Activated CD4-positive, alpha-beta T cell treated with anti-CD3 and anti-CD28 coated beads, Interleukin-2, amount 10 ng/mL, durations not matched to agents 24 days and 14 days (primary cell): ENCODE data around the gene GNG3. TPM values are rescaled to one million over a fixed set of nuclear protein-coding genes. Genes with fewer than 3 reads are reported as not detected.
"Not testable (repeated sequence)": the region's sequence is repeated elsewhere in the genome, so short reads cannot be mapped to it uniquely, and the experiment has no call there.

Experiments
- DNase-seq: peaks from one replicate; pipeline ENCODE4 v3.0.0; 2022
- H3K27ac Mint-ChIP-seq: one replicate; pipeline ENCODE4 v1.8.0; 2022; ENCODE audit warnings: mild to moderate bottlenecking, mixed read lengths
- H3K27me3 Mint-ChIP-seq: one replicate; pipeline ENCODE4 v1.8.0; 2022; ENCODE audit warnings: mixed read lengths
- H3K36me3 Mint-ChIP-seq: one replicate; pipeline ENCODE4 v1.8.0; 2022; ENCODE audit warnings: low read depth, mild to moderate bottlenecking, mixed read lengths
- H3K4me1 Mint-ChIP-seq: one replicate; pipeline ENCODE4 v1.8.0; 2021; ENCODE audit warnings: mixed read lengths
- H3K4me3 Mint-ChIP-seq: one replicate; pipeline ENCODE4 v1.8.0; 2022; ENCODE audit warnings: mild to moderate bottlenecking, moderate library complexity, mixed read lengths
- H3K9me3 Mint-ChIP-seq: one replicate; pipeline ENCODE4 v1.8.0; 2021; ENCODE audit warnings: mixed read lengths
- intact Hi-C: fragments of 100-400 bp; cut with micrococcal nuclease; formaldehyde crosslinking; loops from one replicate; pipeline ENCODE4 v1.15.1; 2023
- total RNA-seq: library from RNA; stranded (reverse); gene quantifications from 2 replicates; pipeline ENCODE4 v1.2.3, GENCODE V29; 2022

GNG3 gene
- total RNA-seq, 1 donor from 2014 or later: not detected

- H3K36me3 Mint-ChIP-seq: peaks cover 42% of the 10 kb centered on the region
- H3K4me3 Mint-ChIP-seq: peak overlapping the region; percentile 93
- H3K4me1 Mint-ChIP-seq: peaks cover 22% of the 10 kb centered on the region
- peak overlapping the region; percentile 71 for H3K27ac Mint-ChIP-seq
- DNase-seq, H3K27me3 Mint-ChIP-seq, intact Hi-C loops, H3K9me3 Mint-ChIP-seq: not testable (repeated sequence)
Measured at GRCh38 chr11:62730076-62730475, 22.6 kb downstream of the GNG3 start.

- H3K27me3 Mint-ChIP-seq: no peaks in the 10 kb centered on the region
- no peak for DNase-seq
- peak overlapping the region; percentile 1 for H3K27ac Mint-ChIP-seq
- no peak overlapping the region for H3K4me3 Mint-ChIP-seq
- H3K36me3 Mint-ChIP-seq: peaks cover 34% of the 10 kb centered on the region
- H3K4me1 Mint-ChIP-seq: peaks cover 16% of the 10 kb centered on the region
- no peaks in the 10 kb centered on the region for H3K9me3 Mint-ChIP-seq
- intact Hi-C loops: no loop called here
Measured at GRCh38 chr11:62732830-62733229, 25.4 kb downstream of the GNG3 start.

GRCh38 chr11:62737196-62737595 lies 29.7 kb downstream of the GNG3 start:
- H3K27me3 Mint-ChIP-seq: no peaks in the 10 kb centered on the region
- no peak for DNase-seq
- peaks cover 44% of the 10 kb centered on the region for H3K36me3 Mint-ChIP-seq
- no peak overlapping the region for H3K4me3 Mint-ChIP-seq
- peaks cover 5% of the 10 kb centered on the region for H3K4me1 Mint-ChIP-seq
- H3K27ac Mint-ChIP-seq: no peak overlapping the region
- no peaks in the 10 kb centered on the region for H3K9me3 Mint-ChIP-seq
- intact Hi-C loops: no loop called here

- no peak overlapping the region for H3K4me3 Mint-ChIP-seq
- H3K4me1 Mint-ChIP-seq: peaks cover 5% of the 10 kb centered on the region
- H3K36me3 Mint-ChIP-seq: peaks cover 7% of the 10 kb centered on the region
- no peaks in the 10 kb centered on the region for H3K27me3 Mint-ChIP-seq
- no peaks in the 10 kb centered on the region for H3K9me3 Mint-ChIP-seq
- peak overlapping the region; percentile 45 for H3K27ac Mint-ChIP-seq
- intact Hi-C loops: no loop called here
- no peak for DNase-seq
Measured at GRCh38 chr11:62747475-62748160, 40.1 kb downstream of the GNG3 start.

GRCh38 chr11:62749931-62750330 lies 42.5 kb downstream of the GNG3 start:
- H3K27ac Mint-ChIP-seq, H3K4me3 Mint-ChIP-seq, DNase-seq, H3K9me3 Mint-ChIP-seq, intact Hi-C loops, H3K36me3 Mint-ChIP-seq, H3K27me3 Mint-ChIP-seq: not testable (repeated sequence)
- H3K4me1 Mint-ChIP-seq: peaks cover 17% of the 10 kb centered on the region

- H3K27me3 Mint-ChIP-seq: no peaks in the 10 kb centered on the region
- peak overlapping the region; percentile 98 for H3K4me3 Mint-ChIP-seq
- no peaks in the 10 kb centered on the region for H3K9me3 Mint-ChIP-seq
- H3K36me3 Mint-ChIP-seq: peaks cover 9% of the 10 kb centered on the region
- intact Hi-C loops: no loop called here
- H3K27ac Mint-ChIP-seq: no peak overlapping the region
- peaks cover 18% of the 10 kb centered on the region for H3K4me1 Mint-ChIP-seq
- no peak for DNase-seq
Measured at GRCh38 chr11:62752177-62752785, 44.8 kb downstream of the GNG3 start.

GRCh38 chr11:62752994-62753735 lies 45.7 kb downstream of the GNG3 start:
- H3K4me1 Mint-ChIP-seq: peaks cover 18% of the 10 kb centered on the region
- peaks cover 6% of the 10 kb centered on the region for H3K36me3 Mint-ChIP-seq
- H3K27ac Mint-ChIP-seq: peak overlapping the region; percentile 97
- H3K9me3 Mint-ChIP-seq: no peaks in the 10 kb centered on the region
- intact Hi-C loops: loop anchor here (1.0 kb wide), 3 partner anchors 8 to 34 kb away; partner anchors contain the start of genes HNRNPUL2, POLR2G and TMEM179B
- no peaks in the 10 kb centered on the region for H3K27me3 Mint-ChIP-seq
- H3K4me3 Mint-ChIP-seq: peak overlapping the region; percentile 98
- DNase-seq: peak; percentile 66

- H3K27ac Mint-ChIP-seq: peak within 1 kb of the TSS; percentile 97
- H3K9me3 Mint-ChIP-seq: no peaks in the 10 kb centered on the region
- H3K36me3 Mint-ChIP-seq: peaks cover 6% of the 10 kb centered on the region
- peak within 1 kb of the TSS; percentile 98 for H3K4me3 Mint-ChIP-seq
- no peaks in the 10 kb centered on the region for H3K27me3 Mint-ChIP-seq
- intact Hi-C loops: loop anchor here (1.0 kb wide), 4 partner anchors 7 to 33 kb away; partner anchors contain the start of genes HNRNPUL2, POLR2G, TAF6L and TMEM179B
- DNase-seq: peak; percentile 98
- peaks cover 16% of the 10 kb centered on the region for H3K4me1 Mint-ChIP-seq
Measured at GRCh38 chr11:62753736-62754603, 46.5 kb downstream of the GNG3 start, which contains the start of gene ZBTB3. TSS of gene ZBTB3 (minus strand) at chr11:62754160. CDS start at chr11:62753664, 496 bp downstream.

GRCh38 chr11:62755086-62755615 lies 47.7 kb downstream of the GNG3 start:
- Mint-ChIP-seq H3K4me3 (peak overlapping the region; percentile 98), H3K36me3 (peaks cover 5% of the 10 kb centered on the region), H3K9me3 (no peaks in the 10 kb centered on the region), H3K4me1 (peaks cover 13% of the 10 kb centered on the region), H3K27ac (no peak overlapping the region), H3K27me3 (no peaks in the 10 kb centered on the region)
- intact Hi-C loops: no loop called here
- DNase-seq: no peak

- no peak for DNase-seq
- H3K4me1 Mint-ChIP-seq: peaks cover 23% of the 10 kb centered on the region
- peaks cover 11% of the 10 kb centered on the region for H3K36me3 Mint-ChIP-seq
- no peaks in the 10 kb centered on the region for H3K27me3 Mint-ChIP-seq
- no peak overlapping the region for H3K27ac Mint-ChIP-seq
- no peaks in the 10 kb centered on the region for H3K9me3 Mint-ChIP-seq
- intact Hi-C loops: no loop called here
- H3K4me3 Mint-ChIP-seq: no peak overlapping the region
Measured at GRCh38 chr11:62757846-62758788, 50.6 kb downstream of the GNG3 start.
